HG03159 (cell line): ENCODE results near the gene SAMD3.
"Not testable (repeated sequence)": the region's sequence is repeated elsewhere in the genome, so short reads cannot be mapped to it uniquely, and the experiment has no call there.

ENCODE experiments used
- ATAC-seq: cut with Tn5 transposase; IDR thresholded peaks from one replicate; pipeline ENCODE4 v1.9.1; 2021; ENCODE audit warnings: mild to moderate bottlenecking, moderate library complexity; ENCODE audit not compliant: unreplicated experiment

The SAMD3 gene

GRCh38 chr6:130182466-130182865, 40.3 kb downstream of the SAMD3 start:
- ATAC-seq = no peak

- ATAC-seq = no peak
Observed at GRCh38 chr6:130178692-130179091, 44.1 kb downstream of the SAMD3 start.

GRCh38 chr6:130176378-130176777, 46.4 kb downstream of the SAMD3 start:
- ATAC-seq = no peak

GRCh38 chr6:130173377-130174004, 49.3 kb downstream of the SAMD3 start:
- not testable (repeated sequence) for ATAC-seq

GRCh38 chr6:130170160-130170559, 52.6 kb downstream of the SAMD3 start:
- ATAC-seq = not testable (repeated sequence)

GRCh38 chr6:130167655-130168054, 55.1 kb downstream of the SAMD3 start:
- ATAC-seq = no peak

GRCh38 chr6:130164251-130164650, 58.5 kb downstream of the SAMD3 start:
- ATAC-seq = no peak

GRCh38 chr6:130163266-130163665, 59.5 kb downstream of the SAMD3 start:
- no peak for ATAC-seq

GRCh38 chr6:130162421-130162820, 60.3 kb downstream of the SAMD3 start:
- ATAC-seq = no peak

- ATAC-seq = no peak
Observed at GRCh38 chr6:130161683-130162404, 60.9 kb downstream of the SAMD3 start.

GRCh38 chr6:130159956-130160355, 62.8 kb downstream of the SAMD3 start:
- no peak for ATAC-seq

- no peak for ATAC-seq
Observed at GRCh38 chr6:130158548-130158947, 64.2 kb downstream of the SAMD3 start.

GRCh38 chr6:130158056-130158455, 64.7 kb downstream of the SAMD3 start:
- no peak for ATAC-seq

GRCh38 chr6:130156908-130157307, 65.8 kb downstream of the SAMD3 start:
- no peak for ATAC-seq

GRCh38 chr6:130152908-130153510, 69.7 kb downstream of the SAMD3 start:
- ATAC-seq = no peak

- no peak for ATAC-seq
Observed at GRCh38 chr6:130150906-130151305, 71.8 kb downstream of the SAMD3 start.

GRCh38 chr6:130149016-130149415, 73.7 kb downstream of the SAMD3 start:
- not testable (repeated sequence) for ATAC-seq

GRCh38 chr6:130148181-130148580, 74.6 kb downstream of the SAMD3 start:
- ATAC-seq = no peak

GRCh38 chr6:130147111-130147510, 75.6 kb downstream of the SAMD3 start:
- ATAC-seq = no peak

- ATAC-seq = no peak
Observed at GRCh38 chr6:130143709-130144108, 79.0 kb downstream of the SAMD3 start.

GRCh38 chr6:130140084-130140483, 82.7 kb downstream of the SAMD3 start:
- no peak for ATAC-seq

- ATAC-seq = no peak
Observed at GRCh38 chr6:130138909-130139242, 83.9 kb downstream of the SAMD3 start.
